T-cell (primary cell): ENCODE results near the gene BDNF. TPM values are rescaled to one million over a fixed set of nuclear protein-coding genes. Genes with fewer than 3 reads are reported as not detected.
"Not testable (repeated sequence)": the region's sequence is repeated elsewhere in the genome, so short reads cannot be mapped to it uniquely, and the experiment has no call there.

Experiments used
- ATAC-seq, 4 experiments: fragments of 200-7000 bp in 3 of 4; fragments of 150-1000 bp in 1 of 4; cut with Tn5 transposase; replicated peaks in 1 of 4; 1 replicate in 3 of 4; 2 replicates in 1 of 4; pipeline ENCODE4 v1.10.0; 2021; ENCODE audit warnings: moderate library complexity in 3 of 4, mild to moderate bottlenecking in 2 of 4, moderate number of reproducible peaks in 1 of 4
- CTCF ChIA-PET, 2 donors: fragments of 300-600 bp; sonication (Branson Sonifier 250); formaldehyde crosslinking; loops; one replicate each; lab custom pipeline; 2022; ENCODE audit warnings: antibody characterized with exemption in 2 of 2; lab: Charles Lee
- POLR2A ChIA-PET, 2 donors: fragments of 300-600 bp; sonication (Branson Sonifier 250); formaldehyde crosslinking; loops; one replicate each; lab custom pipeline; 2022; ENCODE audit warnings: antibody characterized with exemption in 2 of 2; lab: Charles Lee
- DNase-seq, 35 experiments: peaks; one replicate each; pipeline versions ENCODE4 v3.0.0 to v3.0.0-alpha.2; 2013 to 2023
- H3K27ac ChIP-seq: one replicate; pipeline ENCODE4 v1.5.1; 2013; ENCODE audit warnings: low read length
- H3K27me3 ChIP-seq, 2 experiments: replicated peaks in 1 of 2; 1 replicate in 1 of 2; 2 replicates in 1 of 2; pipeline versions ENCODE4 v1.6.1 to v1.7.0; 2013; ENCODE audit warnings: low read length in 1 of 2, mixed read lengths in 1 of 2; ENCODE audit not compliant: control insufficient read depth in 2 of 2, insufficient read depth in 2 of 2; ENCODE audit errors: extremely low read depth in 1 of 2
- H3K36me3 ChIP-seq, 2 donors: 1 replicate in 1 of 2; 2 replicates in 1 of 2; pipeline versions ENCODE4 v1.6.1 to v1.7.0; 2013; ENCODE audit warnings: low read length in 1 of 2; ENCODE audit not compliant: control insufficient read depth in 2 of 2, insufficient read depth in 1 of 2; ENCODE audit errors: extremely low read depth in 1 of 2
- H3K4me1 ChIP-seq, 2 experiments: 1 replicate in 1 of 2; 2 replicates in 1 of 2; pipeline versions ENCODE4 v1.6.1 to v1.7.0; 2013; ENCODE audit warnings: low read length in 2 of 2, mixed read lengths in 1 of 2; ENCODE audit not compliant: insufficient read depth in 2 of 2, control insufficient read depth in 1 of 2; ENCODE audit errors: extremely low read depth in 1 of 2
- H3K4me3 ChIP-seq, 2 donors: 1 replicate in 1 of 2; 2 replicates in 1 of 2; pipeline versions ENCODE4 v1.5.1 to v1.7.0; 2013; ENCODE audit warnings: mild to moderate bottlenecking in 2 of 2, low read length in 1 of 2, moderate library complexity in 1 of 2; ENCODE audit not compliant: control insufficient read depth in 1 of 2; ENCODE audit errors: extremely low read depth in 1 of 2
- H3K9me3 ChIP-seq: 2 replicates; pipeline ENCODE4 v1.7.0; 2013
- H3K27ac Mint-ChIP-seq, 2 donors: one replicate each; pipeline ENCODE4 v1.8.0; 2020 to 2021; ENCODE audit warnings: mild to moderate bottlenecking in 2 of 2, mixed read lengths in 2 of 2
- H3K27me3 Mint-ChIP-seq, 2 donors: one replicate each; pipeline ENCODE4 v1.8.0; 2021 to 2022; ENCODE audit warnings: mixed read lengths in 2 of 2
- H3K36me3 Mint-ChIP-seq: one replicate; pipeline ENCODE4 v1.8.0; 2021; ENCODE audit warnings: mixed read lengths
- H3K4me1 Mint-ChIP-seq, 3 donors: one replicate each; pipeline ENCODE4 v1.8.0; 2020 to 2022; ENCODE audit warnings: mixed read lengths in 3 of 3, mild to moderate bottlenecking in 1 of 3
- H3K4me3 Mint-ChIP-seq, 3 donors: one replicate each; pipeline ENCODE4 v1.8.0; 2020 to 2022; ENCODE audit warnings: mild to moderate bottlenecking in 3 of 3, mixed read lengths in 3 of 3, moderate library complexity in 3 of 3
- H3K9me3 Mint-ChIP-seq, 3 donors: one replicate each; pipeline ENCODE4 v1.8.0; 2020 to 2022; ENCODE audit warnings: mixed read lengths in 3 of 3
- WGBS: methylation state at CpG from one replicate; pipeline ENCODE4 v1.1.5; 2013; ENCODE audit warnings: missing lambda C conversion rate; ENCODE audit not compliant: insufficient coverage; 5-methylcytosine and 5-hydroxymethylcytosine counted together
- total RNA-seq, 35 experiments: library from RNA in 6 of 35; stranded (reverse) in 6 of 35; fragments of 120-200 nt in 1 of 35; gene quantifications; one replicate each; pipeline versions ENCODE4 v1.2.1 to v1.2.4 and lab custom pipeline; 2013 to 2026

Gene BDNF
- total RNA-seq, 5 donors from 2014 or later (not counting 1 experiment from before 2014, with no cell fraction given) = 0.09 TPM; not detected in 4

GRCh38 chr11:27679136-27680015, 20.9 kb downstream of the BDNF start:
- ATAC-seq (no peak), DNase-seq (no peak)
- WGBS = 73% methylated on average over 2 of the region's 5 CpGs
- Histone ChIP-seq H3K4me1 (no peaks in the 10 kb centered on the region), H3K27ac (no peak overlapping the region), H3K9me3 (no peaks in the 10 kb centered on the region), H3K27me3 (no peaks in the 10 kb centered on the region), H3K36me3 (no peaks in the 10 kb centered on the region), H3K4me3 (no peak overlapping the region)
- POLR2A ChIA-PET = no interaction called here
- Mint-ChIP-seq H3K4me3 (no peak overlapping the region), H3K9me3 (peaks cover 0 to 16% (median 0%) of the 10 kb centered on the region in 3 donors), H3K4me1 (no peaks in the 10 kb centered on the region), H3K27ac (no peak overlapping the region), H3K36me3 (no peaks in the 10 kb centered on the region), H3K27me3 (no peaks in the 10 kb centered on the region)
- CTCF ChIA-PET = no interaction called here

- no peak for ATAC-seq
- no peaks in the 10 kb centered on the region for H3K36me3 Mint-ChIP-seq
- H3K9me3 Mint-ChIP-seq = peaks cover 0 to 13% (median 0%) of the 10 kb centered on the region in 3 donors
- POLR2A ChIA-PET = no interaction called here
- Histone ChIP-seq H3K27ac (no peak overlapping the region), H3K4me3 (no peak overlapping the region), H3K9me3 (no peaks in the 10 kb centered on the region), H3K36me3 (no peaks in the 10 kb centered on the region), H3K27me3 (no peaks in the 10 kb centered on the region), H3K4me1 (no peaks in the 10 kb centered on the region)
- no peak overlapping the region for H3K4me3 Mint-ChIP-seq
- no peaks in the 10 kb centered on the region for H3K27me3 Mint-ChIP-seq
- no peak for DNase-seq
- WGBS = 73% methylated on average over 3 of the region's 4 CpGs
- H3K27ac Mint-ChIP-seq = no peak overlapping the region
- H3K4me1 Mint-ChIP-seq = no peaks in the 10 kb centered on the region
- CTCF ChIA-PET = no interaction called here
These were observed 22.0 kb downstream of the BDNF start for GRCh38 chr11:27678242-27678641.

- Mint-ChIP-seq H3K9me3 (peaks cover 0 to 13% (median 3%) of the 10 kb centered on the region in 3 donors), H3K36me3 (no peaks in the 10 kb centered on the region), H3K27me3 (no peaks in the 10 kb centered on the region), H3K27ac (no peak overlapping the region), H3K4me1 (no peaks in the 10 kb centered on the region), H3K4me3 (no peak overlapping the region)
- H3K9me3 ChIP-seq = no peaks in the 10 kb centered on the region
- H3K27me3 ChIP-seq = no peaks in the 10 kb centered on the region
- ChIA-PET CTCF (no interaction called here), POLR2A (no interaction called here)
- no CpG with 5 or more reads among the region's 4 CpGs for WGBS
- no peak for ATAC-seq
- no peaks in the 10 kb centered on the region for H3K4me1 ChIP-seq
- DNase-seq = no peak
- no peak overlapping the region for H3K27ac ChIP-seq
- no peak overlapping the region for H3K4me3 ChIP-seq
- H3K36me3 ChIP-seq = no peaks in the 10 kb centered on the region
These were observed 23.1 kb downstream of the BDNF start for GRCh38 chr11:27677108-27677507.

- Mint-ChIP-seq H3K36me3 (no peaks in the 10 kb centered on the region), H3K9me3 (peaks cover 1 to 14% (median 6%) of the 10 kb centered on the region in 3 donors), H3K27ac (no peak overlapping the region), H3K4me1 (no peaks in the 10 kb centered on the region), H3K27me3 (no peaks in the 10 kb centered on the region), H3K4me3 (no peak overlapping the region)
- DNase-seq = no peak
- no peaks in the 10 kb centered on the region for H3K36me3 ChIP-seq
- no peak overlapping the region for H3K4me3 ChIP-seq
- no peaks in the 10 kb centered on the region for H3K4me1 ChIP-seq
- ATAC-seq = no peak
- WGBS = 76% methylated on average over 2 of the region's 6 CpGs
- no peaks in the 10 kb centered on the region for H3K27me3 ChIP-seq
- no peaks in the 10 kb centered on the region for H3K9me3 ChIP-seq
- ChIA-PET POLR2A (no interaction called here), CTCF (no interaction called here)
- no peak overlapping the region for H3K27ac ChIP-seq
These were observed 26.1 kb downstream of the BDNF start for GRCh38 chr11:27673979-27674663.

GRCh38 chr11:27672836-27673464, 27.3 kb downstream of the BDNF start:
- Histone ChIP-seq H3K4me3 (no peak overlapping the region), H3K36me3 (no peaks in the 10 kb centered on the region), H3K27ac (no peak overlapping the region), H3K4me1 (no peaks in the 10 kb centered on the region), H3K27me3 (no peaks in the 10 kb centered on the region), H3K9me3 (no peaks in the 10 kb centered on the region)
- DNase-seq (no peak), ATAC-seq (no peak)
- WGBS = no CpG with 5 or more reads among the region's 2 CpGs
- peaks cover 7 to 16% (median 7%) of the 10 kb centered on the region in 3 donors for H3K9me3 Mint-ChIP-seq
- ChIA-PET CTCF (interaction anchor here in 1 of 2 donors (0.7 kb wide), 1 partner anchor 91 kb away, joined by 3 read pairs; no protein-coding TSS in a partner anchor), POLR2A (no interaction called here)
- H3K36me3 Mint-ChIP-seq = no peaks in the 10 kb centered on the region
- no peak overlapping the region for H3K27ac Mint-ChIP-seq
- no peak overlapping the region for H3K4me3 Mint-ChIP-seq
- no peaks in the 10 kb centered on the region for H3K27me3 Mint-ChIP-seq
- H3K4me1 Mint-ChIP-seq = no peaks in the 10 kb centered on the region

GRCh38 chr11:27665508-27666101, 34.6 kb downstream of the BDNF start:
- H3K36me3 ChIP-seq, H3K27me3 Mint-ChIP-seq, H3K9me3 ChIP-seq, CTCF ChIA-PET, POLR2A ChIA-PET, H3K27me3 ChIP-seq, H3K36me3 Mint-ChIP-seq, H3K4me1 ChIP-seq, H3K4me3 Mint-ChIP-seq, DNase-seq, H3K27ac ChIP-seq, H3K27ac Mint-ChIP-seq, H3K4me3 ChIP-seq, ATAC-seq, H3K4me1 Mint-ChIP-seq: not testable (repeated sequence)
- WGBS = 85% methylated on average over 7 of the region's 11 CpGs
- H3K9me3 Mint-ChIP-seq = peaks cover 20 to 29% (median 24%) of the 10 kb centered on the region in 3 donors
